ENCODE measurements around the gene SLC15A2.

Gene SLC15A2

GRCh38 chr3:121980450-121980796 lies 86.2 kb downstream of the SLC15A2 start:
- no peak for DNase-seq (ENCODE audit: low read depth)

- DNase-seq (ENCODE audit: low read depth) = no peak
Observed at GRCh38 chr3:121981473-121981872, 87.3 kb downstream of the SLC15A2 start.

GRCh38 chr3:121985846-121986245 lies 91.6 kb downstream of the SLC15A2 start:
- DNase-seq (ENCODE audit: low read depth) = no peak

GRCh38 chr3:121988146-121988545 lies 93.9 kb downstream of the SLC15A2 start:
- DNase-seq (ENCODE audit: low read depth) = no peak

GRCh38 chr3:121989943-121990342 lies 95.7 kb downstream of the SLC15A2 start:
- peak; percentile 68 for DNase-seq (ENCODE audit: low read depth)

GRCh38 chr3:121992601-121993560 lies 98.7 kb downstream of the SLC15A2 start:
- no peak for DNase-seq (ENCODE audit: low read depth)
